SU-DHL-6 (cell line): ENCODE measurements around the gene OPN3.

Source experiments
- CTCF ChIP-seq: fragments of 200-600 bp; sonication (generic); IDR thresholded peaks from one replicate; pipeline ENCODE4 v1.5.1; 2017; ENCODE audit warnings: antibody characterized with exemption, mild to moderate bottlenecking, low read length, moderate library complexity; ENCODE audit not compliant: insufficient read depth, poor library complexity, severe bottlenecking
- EZH2phosphoT487 ChIP-seq: fragments of 200-600 bp; sonication (generic), shearing (Covaris generic); conservative IDR thresholded peaks from 2 replicates; pipeline ENCODE4 v1.6.1; 2018; ENCODE audit warnings: mild to moderate bottlenecking, antibody characterized with exemption, low read length, moderate library complexity, mixed read lengths

GRCh38 chr1:241603731-241604245 is 36.4 kb downstream of the OPN3 start:
- TF ChIP-seq CTCF (no peak), EZH2phosphoT487 (no peak)
